ENCODE measurements around the gene FKBP5. TPM values are rescaled to one million over a fixed set of nuclear protein-coding genes. Genes with fewer than 3 reads are reported as not detected.
A peak's percentile ranks its signal among the peaks of the same experiment; 100 is the strongest.

The FKBP5 gene
- total RNA-seq, 1 donor from 2014 or later = 101 TPM

- ATAC-seq = no peak
- intact Hi-C loops (cut with DNase I) = no loop called here
- DNase-seq (ENCODE audit: missing footprints) = no peak
These were observed 46.1 kb downstream of the FKBP5 start for GRCh38 chr6:35642471-35643161.

GRCh38 chr6:35640017-35640664 is 48.6 kb downstream of the FKBP5 start:
- ATAC-seq = no peak
- intact Hi-C loops (cut with DNase I) = no loop called here

GRCh38 chr6:35638679-35639078 is 50.0 kb downstream of the FKBP5 start:
- intact Hi-C loops (cut with DNase I) = loop anchor here (5.0 kb wide), 1 partner anchor 34 kb away; no protein-coding TSS in a partner anchor
- DNase-seq (ENCODE audit: missing footprints) (no peak), ATAC-seq (no peak)

More at GRCh38 chr6:35640017-35640664, 48.6 kb downstream of the FKBP5 start:
- DNase-seq (ENCODE audit: missing footprints) = no peak

GRCh38 chr6:35637911-35638310 is 50.8 kb downstream of the FKBP5 start:
- intact Hi-C loops (cut with DNase I) = loop anchor here (5.0 kb wide), 1 partner anchor 34 kb away; no protein-coding TSS in a partner anchor
- ATAC-seq (no peak), DNase-seq (ENCODE audit: missing footprints) (no peak)

- intact Hi-C loops (cut with DNase I) = loop anchor here (5.0 kb wide), 1 partner anchor 36 kb away; no protein-coding TSS in a partner anchor
- ATAC-seq (no peak), DNase-seq (ENCODE audit: missing footprints) (no peak)
These were observed 52.8 kb downstream of the FKBP5 start for GRCh38 chr6:35635601-35636597.

GRCh38 chr6:35634316-35634715 is 54.4 kb downstream of the FKBP5 start:
- peak; percentile 83 for ATAC-seq
- intact Hi-C loops (cut with DNase I) = no loop called here
- no peak for DNase-seq (ENCODE audit: missing footprints)

GRCh38 chr6:35633579-35634089 is 55.1 kb downstream of the FKBP5 start:
- ATAC-seq (no peak), DNase-seq (ENCODE audit: missing footprints) (no peak)
- intact Hi-C loops (cut with DNase I) = no loop called here

- intact Hi-C loops (cut with DNase I) = no loop called here
These were observed 58.8 kb downstream of the FKBP5 start for GRCh38 chr6:35629876-35630378.

GRCh38 chr6:35626401-35626800 is 62.3 kb downstream of the FKBP5 start:
- ATAC-seq (no peak), DNase-seq (ENCODE audit: missing footprints) (no peak)
- intact Hi-C loops (cut with DNase I) = no loop called here

More at GRCh38 chr6:35629876-35630378, 58.8 kb downstream of the FKBP5 start:
- no peak for DNase-seq (ENCODE audit: missing footprints)
- no peak for ATAC-seq

GRCh38 chr6:35624341-35625070 is 64.2 kb downstream of the FKBP5 start:
- no peak for ATAC-seq

GRCh38 chr6:35622283-35622682 is 66.4 kb downstream of the FKBP5 start:
- intact Hi-C loops (cut with DNase I) = loop anchor here (5.0 kb wide), 1 partner anchor 40 kb away; no protein-coding TSS in a partner anchor
- no peak for DNase-seq (ENCODE audit: missing footprints)
- no peak for ATAC-seq

More at GRCh38 chr6:35624341-35625070, 64.2 kb downstream of the FKBP5 start:
- intact Hi-C loops (cut with DNase I) = loop anchor here (5.0 kb wide), 1 partner anchor 42 kb away; no protein-coding TSS in a partner anchor
- no peak for DNase-seq (ENCODE audit: missing footprints)

GRCh38 chr6:35620706-35621105 is 68.0 kb downstream of the FKBP5 start:
- intact Hi-C loops (cut with DNase I) = loop anchor here (5.0 kb wide), 1 partner anchor 38 kb away; no protein-coding TSS in a partner anchor
- DNase-seq (ENCODE audit: missing footprints) (no peak), ATAC-seq (no peak)

- intact Hi-C loops (cut with DNase I) = no loop called here
- DNase-seq (ENCODE audit: missing footprints) (no peak), ATAC-seq (no peak)
These were observed 75.0 kb downstream of the FKBP5 start for GRCh38 chr6:35613762-35614161.

GRCh38 chr6:35611240-35611639 is 77.5 kb downstream of the FKBP5 start:
- intact Hi-C loops (cut with DNase I) = no loop called here
- no peak for DNase-seq (ENCODE audit: missing footprints)
- peak; percentile 52 for ATAC-seq

- peak; percentile 53 for ATAC-seq
- no peak for DNase-seq (ENCODE audit: missing footprints)
- intact Hi-C loops (cut with DNase I) = no loop called here
These were observed 77.9 kb downstream of the FKBP5 start for GRCh38 chr6:35610830-35611229.

GRCh38 chr6:35609588-35609987 is 79.1 kb downstream of the FKBP5 start:
- intact Hi-C loops (cut with DNase I) = no loop called here
- ATAC-seq (no peak), DNase-seq (ENCODE audit: missing footprints) (no peak)

GRCh38 chr6:35607517-35608233 is 81.0 kb downstream of the FKBP5 start:
- ATAC-seq = no peak

More at GRCh38 chr6:35607517-35608233, 81.0 kb downstream of the FKBP5 start:
- intact Hi-C loops (cut with DNase I) = no loop called here
- no peak for DNase-seq (ENCODE audit: missing footprints)

Measured in Right ventricle myocardium inferior (tissue), 1 donor.